Suprapubic skin (tissue), 4 donors: ENCODE results near the gene STK32B. TPM values are rescaled to one million over a fixed set of nuclear protein-coding genes. Genes with fewer than 3 reads are reported as not detected.

ENCODE experiments used
- DNase-seq, 2 donors: peaks; one replicate each; pipeline ENCODE4 v3.0.0-alpha.2; 2019; ENCODE audit warnings: low spot score in 2 of 2
- H3K27ac ChIP-seq: fragments of 200-600 bp; sonication (generic); one replicate; pipeline ENCODE4 v1.5.1; 2019
- H3K27me3 ChIP-seq: fragments of 200-600 bp; sonication (generic); one replicate; pipeline ENCODE4 v1.5.1; 2019
- H3K36me3 ChIP-seq: fragments of 200-600 bp; sonication (generic); one replicate; pipeline ENCODE4 v1.5.1; 2019
- H3K4me1 ChIP-seq: fragments of 200-600 bp; sonication (generic); one replicate; pipeline ENCODE4 v1.5.1; 2019
- H3K4me3 ChIP-seq: fragments of 200-600 bp; sonication (generic); one replicate; pipeline ENCODE4 v1.5.1; 2019; ENCODE audit warnings: mild to moderate bottlenecking
- H3K9me3 ChIP-seq: fragments of 200-600 bp; sonication (generic); one replicate; pipeline ENCODE4 v1.5.1; 2019
- EP300 ChIP-seq: sonication (generic); formaldehyde crosslinking; IDR thresholded peaks from one replicate; pipeline ENCODE4 v1.6.1; 2017; ENCODE audit warnings: antibody characterized with exemption
- POLR2A ChIP-seq, 2 donors: fragments of 450-650 bp; IDR thresholded peaks; one replicate each; pipeline ENCODE4 v1.6.1; 2017; ENCODE audit warnings: antibody characterized with exemption in 2 of 2, mild to moderate bottlenecking in 2 of 2, moderate library complexity in 2 of 2
- POLR2AphosphoS5 ChIP-seq, 3 donors: sonication (generic); formaldehyde crosslinking; IDR thresholded peaks; one replicate each; pipeline ENCODE4 v1.6.1; 2017; ENCODE audit warnings: antibody characterized with exemption in 3 of 3
- WGBS: methylation state at CpG from one replicate; pipeline ENCODE4 v1.1.5; 2018; 5-methylcytosine and 5-hydroxymethylcytosine counted together
- total RNA-seq, 4 donors: library from RNA; depleted of rRNA; stranded (reverse); fragments of >200 nt; gene quantifications; one replicate each; pipeline ENCODE4 v1.1.0, GENCODE V29; 2016
- TF ChIP-seq, protein P1 (sequence below), 2 donors: fragments of 200-600 bp in 1 of 2; fragments of 450-650 bp in 1 of 2; sonication (generic) in 1 of 2; IDR thresholded peaks; one replicate each; pipeline ENCODE4 v1.5.1; 2016 to 2019; ENCODE audit warnings: antibody characterized with exemption in 2 of 2, mild to moderate bottlenecking in 1 of 2, moderate library complexity in 1 of 2

The STK32B gene
- total RNA-seq, 4 donors from 2014 or later = 0.76 to 2.2 (median 1.2) TPM

DNA sequence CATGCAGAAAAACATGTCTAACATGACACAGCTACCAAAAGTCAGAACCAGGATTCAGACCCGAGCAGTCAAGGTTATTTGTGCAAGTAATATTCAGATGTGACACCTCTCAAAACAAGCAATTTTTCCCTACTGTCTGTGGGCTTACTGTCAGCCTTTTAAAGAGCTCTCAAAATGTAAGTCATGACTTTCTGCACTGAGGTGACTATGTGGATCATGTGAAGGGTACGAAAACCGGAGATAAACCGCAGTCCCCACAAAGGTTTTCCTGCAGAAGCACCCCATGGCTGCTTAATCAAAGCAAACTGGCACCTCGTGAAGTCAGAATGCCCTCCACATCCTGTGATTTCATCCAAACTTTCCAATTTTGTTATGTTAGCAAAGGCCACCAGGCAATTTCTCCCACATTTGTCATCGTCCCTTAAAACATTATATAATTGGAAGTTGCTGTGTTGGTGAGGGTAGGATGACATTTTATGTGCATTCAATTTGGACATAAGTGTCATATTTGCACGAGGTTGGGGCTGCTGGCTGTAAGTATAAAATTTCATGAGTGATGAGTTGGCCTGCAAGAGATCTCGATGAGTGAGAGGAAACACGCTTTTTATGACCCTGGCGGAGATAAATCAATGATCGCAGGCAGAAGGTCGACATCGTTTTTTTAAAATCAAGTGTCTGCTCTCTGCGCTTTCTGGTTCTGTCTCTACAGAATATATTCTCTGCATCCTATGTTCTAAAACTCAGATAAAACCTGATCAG is 161.2 kb downstream of the STK32B start:
- Histone ChIP-seq H3K27me3 (no peaks in the 10 kb centered on the region), H3K27ac (no peak overlapping the region), H3K4me3 (no peak overlapping the region), H3K9me3 (no peaks in the 10 kb centered on the region), H3K4me1 (no peaks in the 10 kb centered on the region), H3K36me3 (no peaks in the 10 kb centered on the region)
- 65% methylated on average over 14 of the region's 14 CpGs for WGBS
- TF ChIP-seq EP300 (no peak), POLR2A (IDR thresholded peaks at IDR 0.05) (no peak), POLR2AphosphoS5 (IDR thresholded peaks at IDR 0.05) (no peak)
- TF ChIP-seq, protein P1, sequence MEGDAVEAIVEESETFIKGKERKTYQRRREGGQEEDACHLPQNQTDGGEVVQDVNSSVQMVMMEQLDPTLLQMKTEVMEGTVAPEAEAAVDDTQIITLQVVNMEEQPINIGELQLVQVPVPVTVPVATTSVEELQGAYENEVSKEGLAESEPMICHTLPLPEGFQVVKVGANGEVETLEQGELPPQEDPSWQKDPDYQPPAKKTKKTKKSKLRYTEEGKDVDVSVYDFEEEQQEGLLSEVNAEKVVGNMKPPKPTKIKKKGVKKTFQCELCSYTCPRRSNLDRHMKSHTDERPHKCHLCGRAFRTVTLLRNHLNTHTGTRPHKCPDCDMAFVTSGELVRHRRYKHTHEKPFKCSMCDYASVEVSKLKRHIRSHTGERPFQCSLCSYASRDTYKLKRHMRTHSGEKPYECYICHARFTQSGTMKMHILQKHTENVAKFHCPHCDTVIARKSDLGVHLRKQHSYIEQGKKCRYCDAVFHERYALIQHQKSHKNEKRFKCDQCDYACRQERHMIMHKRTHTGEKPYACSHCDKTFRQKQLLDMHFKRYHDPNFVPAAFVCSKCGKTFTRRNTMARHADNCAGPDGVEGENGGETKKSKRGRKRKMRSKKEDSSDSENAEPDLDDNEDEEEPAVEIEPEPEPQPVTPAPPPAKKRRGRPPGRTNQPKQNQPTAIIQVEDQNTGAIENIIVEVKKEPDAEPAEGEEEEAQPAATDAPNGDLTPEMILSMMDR (IDR thresholded peaks at IDR 0.05) = no peak
- DNase-seq = no peak

DNA sequence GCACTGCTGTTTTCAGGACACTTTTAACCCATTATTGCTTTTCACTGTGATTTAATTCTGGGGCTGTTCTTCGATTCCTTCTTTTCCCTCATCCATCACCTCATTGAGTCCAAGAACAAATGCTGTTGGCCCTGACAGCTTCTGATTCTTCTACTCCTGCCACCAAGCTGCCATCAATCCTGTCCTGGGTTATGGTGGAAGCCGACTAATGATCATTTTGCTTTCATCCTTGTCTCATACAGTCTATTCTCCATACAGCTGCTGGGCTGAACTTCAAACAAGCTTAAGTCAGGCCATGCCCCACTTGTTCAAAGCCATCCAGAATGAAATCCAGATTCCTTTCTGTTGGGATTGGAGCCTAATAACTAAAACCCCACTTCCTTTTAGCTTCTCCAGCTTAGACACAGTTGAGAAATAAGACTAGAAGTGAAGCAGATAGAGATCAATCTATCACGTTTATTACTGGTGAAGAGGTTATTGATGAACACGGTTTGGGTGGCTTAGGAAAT is 161.9 kb downstream of the STK32B start:
- TF ChIP-seq, protein P1 (IDR thresholded peaks at IDR 0.05) = no peak
- TF ChIP-seq POLR2AphosphoS5 (IDR thresholded peaks at IDR 0.05) = no peak
- TF ChIP-seq POLR2A (IDR thresholded peaks at IDR 0.05) = no peak
- no peak for TF ChIP-seq EP300
- H3K27ac ChIP-seq = no peak overlapping the region
- no peaks in the 10 kb centered on the region for H3K9me3 ChIP-seq
- no peaks in the 10 kb centered on the region for H3K4me1 ChIP-seq
- DNase-seq = no peak
- no peak overlapping the region for H3K4me3 ChIP-seq
- 69% methylated on average over 4 of the region's 4 CpGs for WGBS
- H3K36me3 ChIP-seq = no peaks in the 10 kb centered on the region
- H3K27me3 ChIP-seq = no peaks in the 10 kb centered on the region

GRCh38 chr4:5215321-5215720 is 164.0 kb downstream of the STK32B start:
- Histone ChIP-seq H3K4me1 (no peaks in the 10 kb centered on the region), H3K9me3 (no peaks in the 10 kb centered on the region), H3K4me3 (no peak overlapping the region), H3K27ac (no peak overlapping the region), H3K36me3 (no peaks in the 10 kb centered on the region), H3K27me3 (no peaks in the 10 kb centered on the region)
- DNase-seq = no peak
- 72% methylated on average over 2 of the region's 2 CpGs for WGBS
- TF ChIP-seq POLR2A (IDR thresholded peaks at IDR 0.05) (no peak), POLR2AphosphoS5 (IDR thresholded peaks at IDR 0.05) (no peak), EP300 (no peak)
- TF ChIP-seq, protein P1 (IDR thresholded peaks at IDR 0.05) = no peak

DNA sequence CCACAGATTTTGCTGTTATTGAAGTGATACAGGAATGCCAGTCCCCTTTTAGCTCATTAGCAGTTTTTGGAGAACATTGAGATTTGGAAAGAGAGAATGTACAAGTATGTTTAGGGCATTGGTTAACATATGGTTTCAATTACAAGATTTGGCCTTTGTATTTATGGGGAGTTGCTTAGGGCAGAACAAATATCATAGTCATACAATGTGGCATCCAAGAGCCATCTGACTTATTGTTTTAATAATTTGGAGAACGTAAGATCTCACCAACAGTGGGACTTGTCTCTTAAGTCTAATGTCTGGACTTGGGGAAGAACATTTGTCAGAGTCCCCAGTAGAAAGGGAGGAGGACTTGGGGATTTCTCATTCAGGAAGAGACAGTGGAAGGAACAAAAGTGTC is 166.1 kb downstream of the STK32B start:
- 47% methylated on average over 1 of the region's 1 CpG for WGBS
- no peak for DNase-seq
- Histone ChIP-seq H3K9me3 (peaks cover 4% of the 10 kb centered on the region), H3K36me3 (no peaks in the 10 kb centered on the region), H3K4me1 (no peaks in the 10 kb centered on the region), H3K4me3 (no peak overlapping the region), H3K27ac (no peak overlapping the region), H3K27me3 (no peaks in the 10 kb centered on the region)
- TF ChIP-seq EP300 (no peak), POLR2A (IDR thresholded peaks at IDR 0.05) (no peak), POLR2AphosphoS5 (IDR thresholded peaks at IDR 0.05) (no peak)
- TF ChIP-seq, protein P1 (IDR thresholded peaks at IDR 0.05) = no peak

DNA sequence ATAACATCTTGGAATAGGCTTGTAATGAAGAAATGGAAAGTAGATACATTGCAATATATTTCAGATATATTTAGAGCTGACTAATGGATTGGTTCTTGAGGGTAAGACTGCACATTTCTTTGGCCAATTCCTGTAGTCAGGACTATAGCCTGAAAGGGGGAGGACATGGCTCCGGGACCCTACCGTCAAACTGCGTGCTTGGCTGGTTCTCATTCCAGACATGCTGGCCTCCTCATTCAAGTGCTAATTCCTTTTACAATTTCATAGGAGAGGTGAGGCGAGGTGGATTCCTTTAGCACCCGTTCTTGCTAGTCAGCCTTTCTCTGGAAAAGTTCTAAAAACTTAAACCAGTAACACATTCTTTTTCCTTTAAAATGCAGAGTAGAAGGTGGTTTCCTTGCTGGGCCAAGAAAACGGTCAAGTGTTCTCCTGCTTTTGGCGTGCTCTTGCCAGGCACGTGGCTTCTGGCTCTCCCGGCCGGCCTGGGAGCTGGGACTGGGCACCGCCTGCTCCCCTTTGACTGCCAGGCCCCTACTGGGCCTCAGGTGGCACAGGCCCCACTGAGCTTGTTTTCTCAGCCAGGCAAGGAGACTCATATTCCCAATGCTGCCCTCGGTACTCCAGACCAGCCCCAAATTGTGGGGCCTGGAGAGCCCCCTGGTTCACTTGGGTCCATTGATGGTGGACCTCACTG is 167.2 kb downstream of the STK32B start:
- no peaks in the 10 kb centered on the region for H3K4me1 ChIP-seq
- H3K27ac ChIP-seq = no peak overlapping the region
- no peaks in the 10 kb centered on the region for H3K36me3 ChIP-seq
- whole genome bisulfite sequencing = 73% methylated on average over 11 of the region's 12 CpGs
- no peaks in the 10 kb centered on the region for H3K27me3 ChIP-seq
- H3K9me3 ChIP-seq = peaks cover 4% of the 10 kb centered on the region
- no peak for DNase-seq
- H3K4me3 ChIP-seq = no peak overlapping the region
- TF ChIP-seq, protein P1 (IDR thresholded peaks at IDR 0.05) = no peak
- TF ChIP-seq POLR2A (IDR thresholded peaks at IDR 0.05) = no peak
- no peak for TF ChIP-seq EP300
- no peak for TF ChIP-seq POLR2AphosphoS5 (IDR thresholded peaks at IDR 0.05)
